Type B pancreatic cell (in vitro differentiated cells): ENCODE results near the gene EXPH5. TPM values are rescaled to one million over a fixed set of nuclear protein-coding genes. Genes with fewer than 3 reads are reported as not detected.

Experiments
- DNase-seq: peaks from one replicate; pipeline ENCODE4 v3.0.0; 2021; ENCODE audit warnings: mixed read lengths; ENCODE audit not compliant: unreplicated experiment; ENCODE audit errors: extremely low spot score
- H3K27ac Mint-ChIP-seq: 2 replicates; pipeline ENCODE4 v1.8.0; 2021; ENCODE audit warnings: mild to moderate bottlenecking, mixed read lengths
- H3K27me3 Mint-ChIP-seq: 2 replicates; pipeline ENCODE4 v1.8.0; 2021; ENCODE audit warnings: mixed read lengths
- H3K36me3 Mint-ChIP-seq: 2 replicates; pipeline ENCODE4 v1.8.0; 2021; ENCODE audit warnings: mixed read lengths
- H3K4me1 Mint-ChIP-seq: one replicate; pipeline ENCODE4 v1.8.0; 2021; ENCODE audit warnings: mixed read lengths; ENCODE audit not compliant: unreplicated experiment
- H3K4me3 Mint-ChIP-seq: 2 replicates; pipeline ENCODE4 v1.8.0; 2021; ENCODE audit warnings: mild to moderate bottlenecking, mixed read lengths
- H3K9me3 Mint-ChIP-seq: 2 replicates; pipeline ENCODE4 v1.8.0; 2021; ENCODE audit warnings: mixed read lengths
- CTCF ChIP-seq: fragments of 200-600 bp; sonication (generic); conservative IDR thresholded peaks from 2 replicates; pipeline ENCODE4 v1.5.0; 2021; ENCODE audit warnings: antibody characterized with exemption, mild to moderate bottlenecking
- total RNA-seq: library from RNA; stranded (reverse); gene quantifications from 2 replicates; pipeline ENCODE4 v1.2.1, GENCODE V29; 2021; ENCODE audit warnings: low replicate concordance

The EXPH5 gene
- total RNA-seq, 1 donor from 2014 or later, result 15.2 TPM

GRCh38 chr11:108562746-108563581, 30.6 kb downstream of the EXPH5 start:
- Mint-ChIP-seq H3K27ac (peak overlapping the region; percentile 6), H3K4me1 (peaks cover 31% of the 10 kb centered on the region)

GRCh38 chr11:108561535-108561991, 32.0 kb downstream of the EXPH5 start:
- Mint-ChIP-seq H3K4me1 (peaks cover 31% of the 10 kb centered on the region), H3K27ac (no peak overlapping the region), H3K9me3 (no peaks in the 10 kb centered on the region), H3K27me3 (no peaks in the 10 kb centered on the region), H3K36me3 (no peaks in the 10 kb centered on the region), H3K4me3 (no peak overlapping the region)
- DNase-seq, result no peak
- TF ChIP-seq CTCF, result no peak

More at GRCh38 chr11:108562746-108563581, 30.6 kb downstream of the EXPH5 start:
- no peak for DNase-seq
- Mint-ChIP-seq H3K27me3 (no peaks in the 10 kb centered on the region), H3K9me3 (no peaks in the 10 kb centered on the region), H3K36me3 (no peaks in the 10 kb centered on the region), H3K4me3 (no peak overlapping the region)
- no peak for TF ChIP-seq CTCF

DNA sequence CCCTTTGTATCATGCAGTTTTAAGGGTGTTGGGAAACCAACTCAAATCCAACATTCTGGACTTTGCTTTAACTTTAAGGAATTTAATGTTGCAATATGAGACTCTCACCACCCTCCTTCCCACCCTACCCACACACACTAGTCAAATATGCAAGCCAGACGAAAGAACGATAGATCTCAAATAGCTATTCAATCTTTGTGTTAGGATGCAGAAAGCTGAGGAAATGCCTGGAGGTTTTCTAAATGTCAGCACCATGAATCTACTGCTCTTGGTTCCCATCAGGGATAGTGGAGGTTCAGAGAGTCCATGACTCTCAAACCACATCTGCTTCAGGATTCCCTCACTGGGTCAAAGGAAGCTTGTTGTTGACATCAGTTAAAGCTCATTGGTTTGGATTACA, 33.7 kb downstream of the EXPH5 start:
- Mint-ChIP-seq H3K4me1 (peaks cover 39% of the 10 kb centered on the region), H3K4me3 (no peak overlapping the region), H3K27me3 (no peaks in the 10 kb centered on the region), H3K36me3 (no peaks in the 10 kb centered on the region), H3K27ac (no peak overlapping the region), H3K9me3 (no peaks in the 10 kb centered on the region)
- no peak for DNase-seq
- no peak for TF ChIP-seq CTCF

DNA sequence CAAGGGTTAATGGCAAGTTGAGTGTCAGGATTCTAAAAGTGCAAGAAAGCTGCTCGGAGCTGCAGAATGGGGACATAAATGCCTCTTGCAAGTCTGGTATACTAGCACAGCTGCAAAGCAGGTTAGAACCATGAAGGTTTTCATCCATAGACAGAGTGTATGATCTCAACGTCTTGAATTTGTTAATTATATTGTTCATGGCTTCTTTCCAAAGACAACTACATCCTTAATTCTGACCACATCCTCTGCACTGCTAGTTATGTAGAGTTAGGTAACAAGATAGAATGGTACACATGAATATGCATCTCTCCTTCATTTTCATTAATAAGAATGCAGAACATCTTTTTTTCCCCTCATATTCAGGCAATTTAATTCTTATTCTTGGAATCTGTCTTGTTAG, 34.2 kb downstream of the EXPH5 start:
- H3K27me3 Mint-ChIP-seq, result no peaks in the 10 kb centered on the region
- H3K4me3 Mint-ChIP-seq, result no peak overlapping the region
- H3K9me3 Mint-ChIP-seq, result no peaks in the 10 kb centered on the region
- no peak overlapping the region for H3K27ac Mint-ChIP-seq
- H3K4me1 Mint-ChIP-seq, result peaks cover 42% of the 10 kb centered on the region
- no peaks in the 10 kb centered on the region for H3K36me3 Mint-ChIP-seq
- no peak for DNase-seq
- TF ChIP-seq CTCF, result no peak

DNA sequence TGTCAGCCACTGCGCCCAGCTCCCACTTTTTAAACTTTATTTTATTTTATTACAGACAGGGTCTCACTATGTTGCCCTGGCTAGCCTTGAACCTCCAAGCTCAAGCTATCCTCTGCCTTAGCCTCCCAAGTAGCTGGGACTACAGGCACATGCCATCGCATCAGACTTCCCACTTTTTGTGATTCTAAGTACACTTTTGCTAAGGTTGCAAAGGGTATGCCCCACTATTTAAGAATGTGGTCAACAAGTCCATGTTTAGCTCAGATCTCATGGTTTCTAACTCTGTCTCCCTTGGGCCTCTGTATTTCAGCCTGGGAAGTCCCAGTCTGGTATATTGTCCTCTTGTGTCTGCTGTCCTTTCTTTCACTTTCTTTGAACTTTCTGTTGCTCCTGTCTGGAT, 35.3 kb downstream of the EXPH5 start:
- no peak overlapping the region for H3K4me3 Mint-ChIP-seq
- H3K27ac Mint-ChIP-seq, result no peak overlapping the region
- peak; percentile 15 for DNase-seq
- H3K36me3 Mint-ChIP-seq, result no peaks in the 10 kb centered on the region
- H3K27me3 Mint-ChIP-seq, result no peaks in the 10 kb centered on the region
- H3K4me1 Mint-ChIP-seq, result peaks cover 41% of the 10 kb centered on the region
- H3K9me3 Mint-ChIP-seq, result no peaks in the 10 kb centered on the region
- TF ChIP-seq CTCF, result no peak
